ENCODE measurements around the gene NR3C2.

DNA sequence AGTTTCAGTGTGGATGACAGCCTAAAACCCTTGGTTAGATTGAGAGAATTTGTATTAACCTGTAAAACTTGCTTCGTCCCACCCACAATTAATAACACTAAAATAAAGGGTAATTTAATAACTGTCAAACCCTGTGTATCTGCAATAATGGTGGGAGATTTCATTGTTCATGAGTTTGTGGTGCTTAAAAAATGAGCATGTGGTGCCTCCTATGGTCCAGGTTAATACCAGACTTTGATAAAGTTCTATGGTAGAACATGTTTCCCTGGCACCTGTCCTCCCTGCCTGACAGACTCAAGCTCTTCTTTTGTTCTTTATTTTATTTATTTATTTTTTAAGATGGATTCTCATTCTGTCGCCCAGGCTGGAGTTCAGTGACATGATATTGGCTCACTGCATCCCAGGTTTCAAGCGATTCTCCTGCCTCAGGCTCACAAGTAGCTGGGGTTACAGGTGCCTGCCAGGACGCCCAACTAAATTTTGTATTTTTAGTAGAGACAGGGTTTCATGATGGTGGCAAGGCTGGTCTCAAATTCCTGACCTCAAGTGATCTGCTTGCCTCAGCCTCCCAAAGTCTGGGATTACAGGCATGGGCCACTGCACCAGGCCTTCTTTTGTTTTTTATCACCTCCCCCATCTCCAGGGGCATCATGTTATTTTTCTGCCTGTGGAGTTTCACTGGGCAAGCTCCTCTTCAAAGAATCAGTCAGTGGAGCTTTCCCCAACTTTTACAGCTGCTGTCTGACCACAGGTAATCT, 289.2 kb downstream of the NR3C2 start:
- no peak for TF ChIP-seq POLR2AphosphoS5 (IDR thresholded peaks at IDR 0.05)
- TF ChIP-seq, protein P1, sequence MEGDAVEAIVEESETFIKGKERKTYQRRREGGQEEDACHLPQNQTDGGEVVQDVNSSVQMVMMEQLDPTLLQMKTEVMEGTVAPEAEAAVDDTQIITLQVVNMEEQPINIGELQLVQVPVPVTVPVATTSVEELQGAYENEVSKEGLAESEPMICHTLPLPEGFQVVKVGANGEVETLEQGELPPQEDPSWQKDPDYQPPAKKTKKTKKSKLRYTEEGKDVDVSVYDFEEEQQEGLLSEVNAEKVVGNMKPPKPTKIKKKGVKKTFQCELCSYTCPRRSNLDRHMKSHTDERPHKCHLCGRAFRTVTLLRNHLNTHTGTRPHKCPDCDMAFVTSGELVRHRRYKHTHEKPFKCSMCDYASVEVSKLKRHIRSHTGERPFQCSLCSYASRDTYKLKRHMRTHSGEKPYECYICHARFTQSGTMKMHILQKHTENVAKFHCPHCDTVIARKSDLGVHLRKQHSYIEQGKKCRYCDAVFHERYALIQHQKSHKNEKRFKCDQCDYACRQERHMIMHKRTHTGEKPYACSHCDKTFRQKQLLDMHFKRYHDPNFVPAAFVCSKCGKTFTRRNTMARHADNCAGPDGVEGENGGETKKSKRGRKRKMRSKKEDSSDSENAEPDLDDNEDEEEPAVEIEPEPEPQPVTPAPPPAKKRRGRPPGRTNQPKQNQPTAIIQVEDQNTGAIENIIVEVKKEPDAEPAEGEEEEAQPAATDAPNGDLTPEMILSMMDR (IDR thresholded peaks at IDR 0.05), result no peak
- TF ChIP-seq POLR2A (IDR thresholded peaks at IDR 0.05), result no peak

Measured in prostate gland (tissue), 2 donors.